ENCODE data around the gene SLC16A4.
"Not testable (repeated sequence)": the region's sequence is repeated elsewhere in the genome, so short reads cannot be mapped to it uniquely, and the experiment has no call there.

Gene SLC16A4

DNA sequence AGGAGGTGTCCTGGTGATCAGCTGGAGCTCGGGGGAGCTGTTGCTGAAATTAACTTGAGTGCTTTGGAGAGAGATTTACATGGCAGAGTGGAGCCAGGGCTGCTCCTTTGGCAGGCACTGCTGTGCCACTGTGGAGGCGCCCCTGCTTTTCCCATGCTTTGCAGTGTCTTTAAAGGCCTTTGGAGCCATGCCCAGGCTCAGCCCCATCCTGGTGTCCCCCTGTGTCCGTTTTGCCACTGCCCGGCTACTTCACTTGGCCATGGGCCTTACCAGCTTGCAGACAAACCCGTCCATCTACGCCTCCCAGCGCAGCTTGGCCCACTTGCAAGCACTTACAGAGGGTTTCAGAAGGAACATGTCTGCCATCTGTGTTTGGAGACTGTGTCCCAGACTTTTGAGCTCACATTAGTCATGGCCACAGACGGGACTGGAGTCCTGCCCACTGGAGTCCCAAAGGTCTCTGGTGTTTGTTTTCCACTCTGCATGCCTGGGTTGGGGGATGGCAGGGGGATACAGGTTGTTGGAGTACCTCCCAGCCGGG is 34.9 kb upstream of the SLC16A4 start:
- H3K9me3 ChIP-seq (replicated peaks; ENCODE audit: low read length): no peaks in the 10 kb centered on the region
- no peak overlapping the region for H3K4me3 ChIP-seq (ENCODE audit: low read length)
- H3K27me3 ChIP-seq (ENCODE audit: control insufficient read depth, insufficient read depth, low read length): peaks cover 49% of the 10 kb centered on the region
- H3K36me3 ChIP-seq (ENCODE audit: insufficient read depth, low read length): no peaks in the 10 kb centered on the region
- H3K4me1 ChIP-seq (ENCODE audit: control insufficient read depth, insufficient read depth, low read length): peaks cover 5% of the 10 kb centered on the region
- no peak overlapping the region for H3K4me2 ChIP-seq (ENCODE audit: low read length)
- H3K9ac ChIP-seq (ENCODE audit: low read depth, low read length): no peak overlapping the region

- Histone ChIP-seq H3K36me3 (ENCODE audit: insufficient read depth, low read length) (no peaks in the 10 kb centered on the region), H3K9me3 (replicated peaks; ENCODE audit: low read length) (no peaks in the 10 kb centered on the region), H3K4me1 (ENCODE audit: control insufficient read depth, insufficient read depth, low read length) (peaks cover 5% of the 10 kb centered on the region), H3K4me3 (ENCODE audit: low read length) (no peak overlapping the region), H3K4me2 (ENCODE audit: low read length) (no peak overlapping the region), H3K27me3 (ENCODE audit: control insufficient read depth, insufficient read depth, low read length) (peaks cover 42% of the 10 kb centered on the region), H3K9ac (ENCODE audit: low read depth, low read length) (no peak overlapping the region)
Measured at GRCh38 chr1:110424699-110425611, 34.1 kb upstream of the SLC16A4 start.

- no peak overlapping the region for H3K4me2 ChIP-seq (ENCODE audit: low read length)
- H3K36me3 ChIP-seq (ENCODE audit: insufficient read depth, low read length): no peaks in the 10 kb centered on the region
- no peak overlapping the region for H3K4me3 ChIP-seq (ENCODE audit: low read length)
- no peaks in the 10 kb centered on the region for H3K9me3 ChIP-seq (replicated peaks; ENCODE audit: low read length)
- H3K4me1 ChIP-seq (ENCODE audit: control insufficient read depth, insufficient read depth, low read length): peaks cover 5% of the 10 kb centered on the region
- no peak overlapping the region for H3K9ac ChIP-seq (ENCODE audit: low read depth, low read length)
- H3K27me3 ChIP-seq (ENCODE audit: control insufficient read depth, insufficient read depth, low read length): peaks cover 21% of the 10 kb centered on the region
Measured at GRCh38 chr1:110420874-110421793, 30.3 kb upstream of the SLC16A4 start.

DNA sequence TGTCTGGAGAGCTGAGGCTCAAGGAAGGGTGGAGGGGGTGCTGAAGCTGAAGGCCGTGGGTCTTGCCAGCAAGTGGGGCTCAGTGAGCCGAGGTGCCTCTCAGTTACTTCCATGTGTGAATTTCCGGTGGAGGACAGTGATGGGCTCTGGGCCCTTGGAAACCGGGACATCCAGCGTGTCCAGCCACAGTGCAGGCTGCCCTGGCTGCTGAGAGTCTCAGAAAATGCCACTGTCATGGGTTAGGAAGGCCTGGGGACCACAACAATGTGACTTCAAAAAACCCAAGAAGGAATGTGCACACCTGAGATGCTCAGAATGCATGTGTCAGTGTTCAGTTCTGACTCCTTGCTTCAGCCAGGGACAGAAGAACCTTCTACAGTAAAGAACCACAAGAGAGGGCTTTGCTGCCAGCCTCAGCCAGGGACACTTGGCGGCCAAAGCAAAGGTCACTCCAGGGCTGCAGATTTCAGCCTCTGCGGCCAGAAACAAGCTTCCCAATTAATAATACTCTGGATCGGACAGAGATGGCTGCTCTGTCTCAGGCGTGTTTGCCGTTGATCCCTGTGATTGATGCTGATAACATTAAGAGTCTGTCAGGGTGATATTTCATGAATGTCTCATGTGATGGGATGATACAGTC is 29.3 kb upstream of the SLC16A4 start:
- Histone ChIP-seq H3K9me3 (replicated peaks; ENCODE audit: low read length) (no peaks in the 10 kb centered on the region), H3K9ac (ENCODE audit: low read depth, low read length) (no peak overlapping the region)

GRCh38 chr1:110418729-110419128 is 27.9 kb upstream of the SLC16A4 start:
- no peak overlapping the region for H3K4me3 ChIP-seq (ENCODE audit: low read length)
- peaks cover 3% of the 10 kb centered on the region for H3K4me1 ChIP-seq (ENCODE audit: control insufficient read depth, insufficient read depth, low read length)
- no peaks in the 10 kb centered on the region for H3K36me3 ChIP-seq (ENCODE audit: insufficient read depth, low read length)
- H3K27me3 ChIP-seq (ENCODE audit: control insufficient read depth, insufficient read depth, low read length): peaks cover 3% of the 10 kb centered on the region
- no peak overlapping the region for H3K9ac ChIP-seq (ENCODE audit: low read depth, low read length)
- no peak overlapping the region for H3K4me2 ChIP-seq (ENCODE audit: low read length)
- no peaks in the 10 kb centered on the region for H3K9me3 ChIP-seq (replicated peaks; ENCODE audit: low read length)

More for the DNA sequence above, 29.3 kb upstream of the SLC16A4 start:
- Histone ChIP-seq H3K27me3 (ENCODE audit: control insufficient read depth, insufficient read depth, low read length) (peaks cover 12% of the 10 kb centered on the region), H3K4me3 (ENCODE audit: low read length) (no peak overlapping the region), H3K4me2 (ENCODE audit: low read length) (no peak overlapping the region), H3K4me1 (ENCODE audit: control insufficient read depth, insufficient read depth, low read length) (peaks cover 3% of the 10 kb centered on the region), H3K36me3 (ENCODE audit: insufficient read depth, low read length) (no peaks in the 10 kb centered on the region)

GRCh38 chr1:110413045-110413444 is 22.2 kb upstream of the SLC16A4 start:
- not testable (repeated sequence) for H3K9ac ChIP-seq (ENCODE audit: low read depth, low read length); H3K4me2 ChIP-seq (ENCODE audit: low read length); H3K9me3 ChIP-seq (replicated peaks; ENCODE audit: low read length); H3K27me3 ChIP-seq (ENCODE audit: control insufficient read depth, insufficient read depth, low read length); H3K4me3 ChIP-seq (ENCODE audit: low read length); H3K36me3 ChIP-seq (ENCODE audit: insufficient read depth, low read length); H3K4me1 ChIP-seq (ENCODE audit: control insufficient read depth, insufficient read depth, low read length)

DNA sequence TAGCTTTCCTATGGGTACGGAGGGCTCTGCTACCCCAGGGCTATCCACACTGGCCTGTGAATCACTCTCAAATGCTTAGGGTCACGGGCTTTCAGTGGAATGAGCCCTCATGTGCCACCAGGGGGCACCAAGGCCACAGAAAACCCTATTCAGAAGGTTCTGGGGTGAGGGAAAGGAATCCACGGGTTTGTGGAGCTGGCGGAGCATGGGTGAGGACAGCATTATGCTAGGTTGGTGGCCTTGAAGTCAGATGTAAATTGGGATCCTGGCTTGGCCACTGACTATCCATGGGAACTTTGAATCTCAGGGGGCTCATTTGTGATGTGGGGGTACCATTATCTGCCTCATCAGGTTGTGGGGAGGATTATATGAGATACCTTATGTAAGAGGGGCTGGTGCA is 21.8 kb upstream of the SLC16A4 start:
- no peak overlapping the region for H3K4me2 ChIP-seq (ENCODE audit: low read length)
- no peaks in the 10 kb centered on the region for H3K9me3 ChIP-seq (replicated peaks; ENCODE audit: low read length)
- H3K27me3 ChIP-seq (ENCODE audit: control insufficient read depth, insufficient read depth, low read length): no peaks in the 10 kb centered on the region
- no peaks in the 10 kb centered on the region for H3K36me3 ChIP-seq (ENCODE audit: insufficient read depth, low read length)
- H3K4me3 ChIP-seq (ENCODE audit: low read length): no peak overlapping the region
- no peak overlapping the region for H3K9ac ChIP-seq (ENCODE audit: low read depth, low read length)
- peaks cover 4% of the 10 kb centered on the region for H3K4me1 ChIP-seq (ENCODE audit: control insufficient read depth, insufficient read depth, low read length)

GRCh38 chr1:110411173-110411735 is 20.4 kb upstream of the SLC16A4 start:
- no peaks in the 10 kb centered on the region for H3K27me3 ChIP-seq (ENCODE audit: control insufficient read depth, insufficient read depth, low read length)

GRCh38 chr1:110409316-110409715 is 18.5 kb upstream of the SLC16A4 start:
- peaks cover 6% of the 10 kb centered on the region for H3K36me3 ChIP-seq (ENCODE audit: insufficient read depth, low read length)
- H3K27me3 ChIP-seq (ENCODE audit: control insufficient read depth, insufficient read depth, low read length): no peaks in the 10 kb centered on the region
- no peak overlapping the region for H3K4me2 ChIP-seq (ENCODE audit: low read length)
- no peak overlapping the region for H3K4me3 ChIP-seq (ENCODE audit: low read length)
- H3K9me3 ChIP-seq (replicated peaks; ENCODE audit: low read length): no peaks in the 10 kb centered on the region
- no peak overlapping the region for H3K9ac ChIP-seq (ENCODE audit: low read depth, low read length)
- H3K4me1 ChIP-seq (ENCODE audit: control insufficient read depth, insufficient read depth, low read length): peaks cover 11% of the 10 kb centered on the region

More at GRCh38 chr1:110411173-110411735, 20.4 kb upstream of the SLC16A4 start:
- no peaks in the 10 kb centered on the region for H3K36me3 ChIP-seq (ENCODE audit: insufficient read depth, low read length)
- no peak overlapping the region for H3K9ac ChIP-seq (ENCODE audit: low read depth, low read length)
- H3K4me3 ChIP-seq (ENCODE audit: low read length): no peak overlapping the region
- no peak overlapping the region for H3K4me2 ChIP-seq (ENCODE audit: low read length)
- peaks cover 5% of the 10 kb centered on the region for H3K4me1 ChIP-seq (ENCODE audit: control insufficient read depth, insufficient read depth, low read length)
- no peaks in the 10 kb centered on the region for H3K9me3 ChIP-seq (replicated peaks; ENCODE audit: low read length)

DNA sequence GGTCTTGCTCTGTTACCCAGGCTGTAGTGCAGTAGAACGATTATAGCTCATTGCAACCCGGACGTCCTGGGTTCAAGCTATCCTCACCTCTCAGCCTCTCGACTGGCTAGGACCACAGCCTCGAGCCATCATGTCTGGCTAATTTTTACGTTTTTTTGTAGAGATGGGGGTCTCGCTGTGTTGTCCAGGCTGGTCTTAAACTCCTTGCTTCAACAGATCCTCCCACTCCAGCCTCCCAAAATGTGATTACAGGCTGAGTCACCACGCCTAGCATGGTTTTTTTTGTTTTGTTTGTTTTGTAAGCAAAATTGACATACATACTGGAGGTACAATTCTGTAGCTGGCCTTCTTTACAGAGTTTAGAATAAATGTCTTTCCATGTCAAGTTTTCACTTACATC is 17.7 kb upstream of the SLC16A4 start:
- Histone ChIP-seq H3K4me1 (ENCODE audit: control insufficient read depth, insufficient read depth, low read length) (peaks cover 11% of the 10 kb centered on the region), H3K4me2 (ENCODE audit: low read length) (peak overlapping the region; percentile 95), H3K27me3 (ENCODE audit: control insufficient read depth, insufficient read depth, low read length) (no peaks in the 10 kb centered on the region), H3K36me3 (ENCODE audit: insufficient read depth, low read length) (peaks cover 14% of the 10 kb centered on the region), H3K9ac (ENCODE audit: low read depth, low read length) (peak overlapping the region; percentile 98), H3K4me3 (ENCODE audit: low read length) (peak overlapping the region; percentile 94), H3K9me3 (replicated peaks; ENCODE audit: low read length) (no peaks in the 10 kb centered on the region)
